ENCODE measurements around the gene CBFB.

CBFB gene

GRCh38 chr16:67055712-67056487 is 27.0 kb downstream of the CBFB start:
- no peak for DNase-seq (ENCODE audit: low spot score)
- ATAC-seq (ENCODE audit: low read depth), result peak; percentile 100

GRCh38 chr16:67063008-67063407 is 34.1 kb downstream of the CBFB start:
- DNase-seq (ENCODE audit: low spot score) (no peak), ATAC-seq (ENCODE audit: low read depth) (no peak)
- H3K9me3 ChIP-seq (ENCODE audit: severe bottlenecking), result peaks cover 2% of the 10 kb centered on the region
- H3K4me3 ChIP-seq (ENCODE audit: severe bottlenecking), result no peak overlapping the region
- H3K27ac ChIP-seq (ENCODE audit: poor library complexity, severe bottlenecking), result no peak overlapping the region
- H3K27me3 ChIP-seq (ENCODE audit: insufficient read depth, poor library complexity, severe bottlenecking), result no peaks in the 10 kb centered on the region
- H3K36me3 ChIP-seq (ENCODE audit: low read depth), result peaks cover 47% of the 10 kb centered on the region
- TF ChIP-seq CTCF (IDR thresholded peaks at IDR 0.05; ENCODE audit: poor library complexity, severe bottlenecking), result no peak
- no peaks in the 10 kb centered on the region for H3K4me1 ChIP-seq (ENCODE audit: insufficient read depth, poor library complexity, severe bottlenecking)

More at GRCh38 chr16:67055712-67056487, 27.0 kb downstream of the CBFB start:
- Histone ChIP-seq H3K27ac (ENCODE audit: poor library complexity, severe bottlenecking) (peak overlapping the region; percentile 54), H3K4me1 (ENCODE audit: insufficient read depth, poor library complexity, severe bottlenecking) (peaks cover 10% of the 10 kb centered on the region), H3K36me3 (ENCODE audit: low read depth) (peaks cover 11% of the 10 kb centered on the region), H3K27me3 (ENCODE audit: insufficient read depth, poor library complexity, severe bottlenecking) (no peaks in the 10 kb centered on the region), H3K9me3 (ENCODE audit: severe bottlenecking) (no peaks in the 10 kb centered on the region), H3K4me3 (ENCODE audit: severe bottlenecking) (no peak overlapping the region)
- no peak for TF ChIP-seq CTCF (IDR thresholded peaks at IDR 0.05; ENCODE audit: poor library complexity, severe bottlenecking)

GRCh38 chr16:67068212-67068753 is 39.3 kb downstream of the CBFB start:
- Histone ChIP-seq H3K4me1 (ENCODE audit: insufficient read depth, poor library complexity, severe bottlenecking) (no peaks in the 10 kb centered on the region), H3K4me3 (ENCODE audit: severe bottlenecking) (no peak overlapping the region), H3K27ac (ENCODE audit: poor library complexity, severe bottlenecking) (no peak overlapping the region), H3K9me3 (ENCODE audit: severe bottlenecking) (peaks cover 2% of the 10 kb centered on the region), H3K27me3 (ENCODE audit: insufficient read depth, poor library complexity, severe bottlenecking) (no peaks in the 10 kb centered on the region), H3K36me3 (ENCODE audit: low read depth) (peaks cover 83% of the 10 kb centered on the region)
- ATAC-seq (ENCODE audit: low read depth), result no peak; the same call in 2 of the 3 replicates
- no peak for DNase-seq (ENCODE audit: low spot score)
- no peak for TF ChIP-seq CTCF (IDR thresholded peaks at IDR 0.05; ENCODE audit: poor library complexity, severe bottlenecking)

- no peak for TF ChIP-seq CTCF (IDR thresholded peaks at IDR 0.05; ENCODE audit: poor library complexity, severe bottlenecking)
Measured at GRCh38 chr16:67071476-67072048, 42.6 kb downstream of the CBFB start.

More at GRCh38 chr16:67071476-67072048, 42.6 kb downstream of the CBFB start:
- Histone ChIP-seq H3K27me3 (ENCODE audit: insufficient read depth, poor library complexity, severe bottlenecking) (no peaks in the 10 kb centered on the region), H3K27ac (ENCODE audit: poor library complexity, severe bottlenecking) (no peak overlapping the region), H3K36me3 (ENCODE audit: low read depth) (peaks cover 83% of the 10 kb centered on the region), H3K4me1 (ENCODE audit: insufficient read depth, poor library complexity, severe bottlenecking) (no peaks in the 10 kb centered on the region), H3K4me3 (ENCODE audit: severe bottlenecking) (no peak overlapping the region), H3K9me3 (ENCODE audit: severe bottlenecking) (no peaks in the 10 kb centered on the region)
- no peak for DNase-seq (ENCODE audit: low spot score)
- ATAC-seq (ENCODE audit: low read depth), result no peak

Data from RWPE2 (cell line).